WTC11 (cell line): ENCODE data around the gene GNA12. TPM values are rescaled to one million over a fixed set of nuclear protein-coding genes. Genes with fewer than 3 reads are reported as not detected.
A peak's percentile ranks its signal among the peaks of the same experiment; 100 is the strongest.

Experiments used
- ATAC-seq: fragments of 200-7000 bp; cut with Tn5 transposase; 2 replicates; pipeline ENCODE4 v1.10.0; 2021; ENCODE audit warnings: mild to moderate bottlenecking, moderate library complexity
- CTCF ChIA-PET: fragments of 300-600 bp; sonication (Branson Sonifier 250); formaldehyde crosslinking; loops from one replicate; lab custom pipeline; 2021; ENCODE audit warnings: antibody characterized with exemption; lab: Charles Lee
- POLR2A ChIA-PET: fragments of 350-600 bp; sonication (Branson Sonifier 250); formaldehyde crosslinking; loops from one replicate; lab custom pipeline; 2021; ENCODE audit warnings: antibody characterized with exemption; lab: Charles Lee
- DNase-seq: peaks from one replicate; pipeline ENCODE4 v3.0.0; 2021; ENCODE audit warnings: low spot score
- H3K27ac Mint-ChIP-seq: 2 replicates; pipeline ENCODE4 v1.8.0; 2021; ENCODE audit warnings: mixed read lengths
- H3K27me3 Mint-ChIP-seq: 2 replicates; pipeline ENCODE4 v1.8.0; 2021; ENCODE audit warnings: low read depth, mild to moderate bottlenecking, moderate library complexity, mixed read lengths
- H3K36me3 Mint-ChIP-seq: 2 replicates; pipeline ENCODE4 v1.8.0; 2021; ENCODE audit warnings: mixed read lengths
- H3K4me1 Mint-ChIP-seq: 2 replicates; pipeline ENCODE4 v1.8.0; 2022; ENCODE audit warnings: mixed read lengths
- H3K4me3 Mint-ChIP-seq: 2 replicates; pipeline ENCODE4 v1.8.0; 2021; ENCODE audit warnings: mild to moderate bottlenecking, moderate library complexity, mixed read lengths
- H3K9me3 Mint-ChIP-seq: 2 replicates; pipeline ENCODE4 v1.8.0; 2021; ENCODE audit warnings: mixed read lengths
- AR ChIP-seq: fragments of 250-450 bp; sonication (Bioruptor Pico); IDR thresholded peaks from 2 replicates; pipeline ENCODE4 v1.9.0; 2021; ENCODE audit warnings: mild to moderate bottlenecking
- ATF3 ChIP-seq: sonication (generic); formaldehyde crosslinking; conservative IDR thresholded peaks from 2 replicates; pipeline ENCODE4 v1.8.1; 2022; ENCODE audit warnings: mild to moderate bottlenecking, missing genetic modification reagents
- FOXK1 ChIP-seq: sonication (generic); formaldehyde crosslinking; IDR thresholded peaks from 2 replicates; pipeline ENCODE4 v1.8.0; 2022; ENCODE audit warnings: mild to moderate bottlenecking, moderate library complexity, missing genetic modification reagents
- GABPB1 ChIP-seq: sonication (generic); formaldehyde crosslinking; IDR thresholded peaks from 2 replicates; pipeline ENCODE4 v1.8.1; 2023; ENCODE audit warnings: mild to moderate bottlenecking, missing genetic modification reagents
- JAZF1 ChIP-seq: fragments of 250-450 bp; sonication (Bioruptor Pico); IDR thresholded peaks from 2 replicates; pipeline ENCODE4 v1.9.0; 2021; ENCODE audit warnings: moderate library complexity, mild to moderate bottlenecking, inconsistent platforms
- JUN ChIP-seq: sonication (generic); formaldehyde crosslinking; IDR thresholded peaks from 2 replicates; pipeline ENCODE4 v1.8.0; 2023; ENCODE audit warnings: mild to moderate bottlenecking, missing genetic modification reagents
- PRDM15 ChIP-seq: sonication (generic); formaldehyde crosslinking; IDR thresholded peaks from 2 replicates; pipeline ENCODE4 v1.8.0; 2022; ENCODE audit warnings: missing genetic modification reagents
- PREB ChIP-seq: sonication (generic); formaldehyde crosslinking; IDR thresholded peaks from 2 replicates; pipeline ENCODE4 v1.8.1; 2022; ENCODE audit warnings: mild to moderate bottlenecking, missing genetic modification reagents, moderate library complexity, borderline replicate concordance
- TEAD1 ChIP-seq: sonication (generic); formaldehyde crosslinking; IDR thresholded peaks from 2 replicates; pipeline ENCODE4 v1.8.0; 2022; ENCODE audit warnings: mild to moderate bottlenecking, missing genetic modification reagents
- TP53 ChIP-seq: sonication (generic); formaldehyde crosslinking; IDR thresholded peaks from 2 replicates; pipeline ENCODE4 v1.8.1; 2023; ENCODE audit warnings: mild to moderate bottlenecking, missing genetic modification reagents
- total RNA-seq: library from RNA; stranded (reverse); gene quantifications from 3 replicates; pipeline ENCODE4 v1.2.3, GENCODE V29; 2021

The GNA12 gene
- total RNA-seq, 1 experiment from 2014 or later = 99.6 TPM

GRCh38 chr7:2820508-2820934 is 23.6 kb downstream of the GNA12 start:
- TF ChIP-seq GABPB1 (CRISPR knock-in tag) = peak; percentile 81
- 0 out of 2 replicates have a peak, but pooled peaks have one; percentile 5 for TF ChIP-seq TEAD1 (CRISPR knock-in tag)
- TF ChIP-seq JAZF1 (CRISPR knock-in tag) = no peak
- TF ChIP-seq, all 79 proteins: peak for 2
- DNase-seq (no peak), ATAC-seq (no peak)
- peak overlapping the region; percentile 100 for H3K27ac Mint-ChIP-seq
- H3K4me3 Mint-ChIP-seq = no peak overlapping the region; the same call in 1 of the 2 replicates
- CTCF ChIA-PET = interaction anchor here (0.6 to 1.7 kb wide), 5 partner anchors 16 to 775 kb away, joined by 3 to 8 read pairs (median 4); no protein-coding TSS in a partner anchor
- H3K9me3 Mint-ChIP-seq = no peaks in the 10 kb centered on the region
- POLR2A ChIA-PET = interaction anchor here (0.9 kb wide), 1 partner anchor 24 kb away, joined by 3 read pairs; no protein-coding TSS in a partner anchor
- no peaks in the 10 kb centered on the region for H3K27me3 Mint-ChIP-seq
- H3K36me3 Mint-ChIP-seq = no peaks in the 10 kb centered on the region
- peaks cover 96% of the 10 kb centered on the region for H3K4me1 Mint-ChIP-seq

- CTCF ChIA-PET = interaction anchor here (1.0 to 1.3 kb wide), 2 partner anchors 15 to 27 kb away, joined by 3 to 6 read pairs; no protein-coding TSS in a partner anchor
- TF ChIP-seq ATF3 (CRISPR knock-in tag) (no peak), FOXK1 (no peak)
- TF ChIP-seq, all 79 proteins: peak for 0
- ATAC-seq (no peak), DNase-seq (no peak)
- Mint-ChIP-seq H3K36me3 (no peaks in the 10 kb centered on the region), H3K27me3 (no peaks in the 10 kb centered on the region), H3K27ac (peak overlapping the region; percentile 94), H3K9me3 (no peaks in the 10 kb centered on the region), H3K4me1 (peaks cover 96% of the 10 kb centered on the region), H3K4me3 (no peak overlapping the region)
- POLR2A ChIA-PET = interaction anchor here (0.9 kb wide), 1 partner anchor 25 kb away, joined by 3 read pairs; no protein-coding TSS in a partner anchor
These were observed 24.1 kb downstream of the GNA12 start for GRCh38 chr7:2819954-2820397.

GRCh38 chr7:2819161-2819953 is 24.8 kb downstream of the GNA12 start:
- Mint-ChIP-seq H3K36me3 (no peaks in the 10 kb centered on the region), H3K4me3 (peak overlapping the region; percentile 3; the same call in 1 of the 2 replicates), H3K4me1 (peaks cover 96% of the 10 kb centered on the region), H3K27ac (peak overlapping the region; percentile 94), H3K9me3 (no peaks in the 10 kb centered on the region), H3K27me3 (no peaks in the 10 kb centered on the region)
- no peak for DNase-seq
- no peak for ATAC-seq
- ChIA-PET CTCF (interaction anchor here (1.2 to 1.3 kb wide), 2 partner anchors 14 to 100 kb away, joined by 3 read pairs; no protein-coding TSS in a partner anchor), POLR2A (no interaction called here)
- TF ChIP-seq PRDM15 (no peak), JUN (CRISPR knock-in tag) (no peak), GABPB1 (CRISPR knock-in tag) (no peak), TP53 (CRISPR knock-in tag) (no peak), PREB (CRISPR knock-in tag) (no peak), AR (no peak)
